ENCODE results near the gene TREML1.
A peak's percentile ranks its signal among the peaks of the same experiment; 100 is the strongest.
"Not testable (repeated sequence)": the region's sequence is repeated elsewhere in the genome, so short reads cannot be mapped to it uniquely, and the experiment has no call there.

Gene TREML1

GRCh38 chr6:41122373-41122772 is 31.8 kb downstream of the TREML1 start:
- DNase-seq (ENCODE audit: low read depth) = peak; percentile 32
- no peak for TF ChIP-seq CTCF (conservative IDR thresholded peaks at IDR 0.05; ENCODE audit: low read depth, low read length)
- H3K4me3 ChIP-seq (ENCODE audit: low read depth, low read length) = no peak overlapping the region

GRCh38 chr6:41120058-41120457 is 34.1 kb downstream of the TREML1 start:
- H3K4me3 ChIP-seq (ENCODE audit: low read depth, low read length) = no peak overlapping the region
- TF ChIP-seq CTCF (conservative IDR thresholded peaks at IDR 0.05; ENCODE audit: low read depth, low read length) = no peak
- no peak for DNase-seq (ENCODE audit: low read depth)

DNA sequence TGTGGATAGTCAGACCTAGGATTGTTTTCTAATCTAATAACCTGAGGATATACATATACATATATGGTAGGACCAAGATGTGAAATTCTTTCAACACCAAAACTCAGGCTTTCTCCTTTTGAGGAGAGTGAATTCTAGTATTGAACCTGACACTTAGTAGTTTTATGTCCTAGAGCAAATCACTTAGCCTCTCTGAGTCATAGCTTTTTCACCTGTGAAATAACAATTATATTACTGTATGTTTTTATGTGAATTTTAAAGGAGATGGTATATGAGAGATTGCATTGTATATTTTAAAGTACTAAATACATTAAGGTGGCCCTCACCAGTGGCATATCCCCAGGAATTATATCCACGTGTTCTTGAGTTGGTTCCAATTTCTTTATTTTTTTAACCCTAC is 34.6 kb downstream of the TREML1 start:
- no peak for TF ChIP-seq CTCF (conservative IDR thresholded peaks at IDR 0.05; ENCODE audit: low read depth, low read length)
- DNase-seq (ENCODE audit: low read depth) = no peak
- no peak overlapping the region for H3K4me3 ChIP-seq (ENCODE audit: low read depth, low read length)

GRCh38 chr6:41115027-41115426 is 39.1 kb downstream of the TREML1 start:
- not testable (repeated sequence) for DNase-seq (ENCODE audit: low read depth); H3K4me3 ChIP-seq (ENCODE audit: low read depth, low read length)

DNA sequence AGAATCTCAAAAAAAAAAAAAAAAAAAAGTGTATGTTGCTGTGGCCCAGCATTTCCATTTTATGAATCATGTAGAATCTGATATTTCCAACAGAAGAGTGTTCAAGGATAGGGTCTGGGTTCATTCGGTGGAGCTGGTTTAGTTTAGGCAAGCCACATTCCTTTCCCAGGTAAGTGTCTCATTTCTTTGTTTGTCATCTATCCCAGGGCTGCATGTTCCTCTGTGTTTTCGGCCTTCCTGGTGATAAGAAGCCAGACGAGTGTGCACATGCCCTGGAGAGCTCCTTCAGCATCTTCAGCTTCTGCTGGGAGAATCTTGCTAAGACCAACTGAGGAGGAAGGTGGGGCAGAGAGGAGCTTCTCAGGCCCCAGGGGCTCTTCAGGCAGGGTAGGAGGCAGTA is 43.1 kb downstream of the TREML1 start:
- no peak for DNase-seq (ENCODE audit: low read depth)
- no peak for TF ChIP-seq CTCF (conservative IDR thresholded peaks at IDR 0.05; ENCODE audit: low read depth, low read length)
- no peak overlapping the region for H3K4me3 ChIP-seq (ENCODE audit: low read depth, low read length)

DNA sequence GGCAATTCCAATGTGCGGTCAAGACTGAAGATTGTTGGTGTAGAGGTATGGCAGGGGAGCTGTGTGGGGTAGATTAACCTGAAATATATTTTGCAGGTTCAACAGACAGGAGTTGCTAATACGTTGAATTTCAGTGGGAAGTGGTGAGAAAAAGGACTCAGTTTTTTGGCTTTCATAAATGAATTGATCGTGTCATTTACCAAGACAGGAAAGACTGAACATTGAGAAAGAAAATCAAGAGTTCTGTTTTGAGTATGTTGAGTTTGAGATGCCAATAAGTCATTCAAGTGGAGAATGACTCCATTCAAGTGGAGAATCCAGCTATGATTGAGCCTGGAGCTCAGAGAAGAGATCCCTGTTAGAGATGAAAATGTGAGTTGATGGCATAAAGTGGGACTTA is 50.3 kb downstream of the TREML1 start:
- no peak for DNase-seq (ENCODE audit: low read depth)
- H3K4me3 ChIP-seq (ENCODE audit: low read depth, low read length) = no peak overlapping the region
- TF ChIP-seq CTCF (conservative IDR thresholded peaks at IDR 0.05; ENCODE audit: low read depth, low read length) = no peak

DNA sequence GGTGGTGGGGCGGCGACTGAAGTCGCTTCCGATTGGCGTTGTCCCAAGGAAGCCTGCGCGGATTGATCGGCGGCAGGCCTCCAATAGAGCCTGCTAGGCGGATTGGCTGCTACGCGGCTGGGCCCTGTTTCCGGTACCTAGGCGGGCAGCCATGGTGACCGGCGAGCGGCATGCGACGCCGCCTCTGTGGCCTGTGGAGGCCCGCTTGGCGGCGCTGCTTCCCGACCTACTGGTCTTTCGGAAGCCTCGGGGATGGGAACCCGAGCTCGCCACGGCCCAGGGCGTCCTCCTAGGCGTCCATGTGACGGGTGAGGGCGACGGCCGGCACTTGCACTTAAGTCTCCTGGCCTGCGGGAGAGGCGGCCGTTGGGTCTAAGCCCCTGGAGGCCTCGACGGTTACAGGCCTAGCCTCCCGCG is 53.3 kb downstream of the TREML1 start:
- TF ChIP-seq CTCF (conservative IDR thresholded peaks at IDR 0.05; ENCODE audit: low read depth, low read length) = no peak
- H3K4me3 ChIP-seq (ENCODE audit: low read depth, low read length) = no peak overlapping the region
- DNase-seq (ENCODE audit: low read depth) = no peak

All from choroid plexus epithelial cell (primary cell).